AG04450 (cell line): ENCODE data around the gene FBXL7. TPM values are rescaled to one million over a fixed set of nuclear protein-coding genes. Genes with fewer than 3 reads are reported as not detected.

ENCODE experiments used
- CTCF ChIA-PET: fragments of 300-600, 350-600 bp; formaldehyde crosslinking; extraction: SDS; loops from one replicate; lab custom pipeline; 2022; ENCODE audit warnings: antibody characterized with exemption, inconsistent platforms; lab: Charles Lee
- POLR2A ChIA-PET: fragments of 350-600 bp; formaldehyde crosslinking; extraction: SDS; loops from one replicate; lab custom pipeline; 2021; ENCODE audit warnings: antibody characterized with exemption, inconsistent platforms; lab: Yijun Ruan, JAX
- DNase-seq: peaks from one replicate; pipeline ENCODE4 v3.0.0-alpha.2; 2011; ENCODE audit warnings: low read depth, low spot score
- H3K27ac ChIP-seq: one replicate; pipeline ENCODE4 v1.5.1; 2012; ENCODE audit warnings: low read depth, low read length, control low read depth
- H3K27me3 ChIP-seq: one replicate; pipeline ENCODE4 v1.6.0; 2012; ENCODE audit warnings: low read length; ENCODE audit not compliant: control insufficient read depth, insufficient read depth
- H3K4me3 ChIP-seq: 2 replicates; pipeline ENCODE4 v1.5.1; 2011; ENCODE audit warnings: mild to moderate bottlenecking, low read depth, low read length, control low read depth
- H3K9me3 ChIP-seq: 2 replicates; pipeline ENCODE4 v1.5.1; 2012; ENCODE audit warnings: low read length; ENCODE audit not compliant: control insufficient read depth, insufficient read depth
- polyA plus RNA-seq: library from polyadenylated mRNA; depleted of rRNA; stranded (reverse); fragments of >200 nt; gene quantifications from 2 replicates; pipeline ENCODE4 v1.2.3, GENCODE V29; 2011
- TF ChIP-seq, protein P1 (sequence below): IDR thresholded peaks from 2 replicates; pipeline ENCODE4 v1.5.1; 2011; ENCODE audit warnings: low read depth, low read length, control low read depth, inconsistent platforms

FBXL7 gene
- polyA plus RNA-seq, 1 experiment, result 10.4 TPM

- ChIA-PET POLR2A (no interaction called here), CTCF (no interaction called here)
- no peaks in the 10 kb centered on the region for H3K27me3 ChIP-seq
- no peak overlapping the region for H3K27ac ChIP-seq
- H3K4me3 ChIP-seq, result no peak overlapping the region
- no peaks in the 10 kb centered on the region for H3K9me3 ChIP-seq
- TF ChIP-seq, protein P1, sequence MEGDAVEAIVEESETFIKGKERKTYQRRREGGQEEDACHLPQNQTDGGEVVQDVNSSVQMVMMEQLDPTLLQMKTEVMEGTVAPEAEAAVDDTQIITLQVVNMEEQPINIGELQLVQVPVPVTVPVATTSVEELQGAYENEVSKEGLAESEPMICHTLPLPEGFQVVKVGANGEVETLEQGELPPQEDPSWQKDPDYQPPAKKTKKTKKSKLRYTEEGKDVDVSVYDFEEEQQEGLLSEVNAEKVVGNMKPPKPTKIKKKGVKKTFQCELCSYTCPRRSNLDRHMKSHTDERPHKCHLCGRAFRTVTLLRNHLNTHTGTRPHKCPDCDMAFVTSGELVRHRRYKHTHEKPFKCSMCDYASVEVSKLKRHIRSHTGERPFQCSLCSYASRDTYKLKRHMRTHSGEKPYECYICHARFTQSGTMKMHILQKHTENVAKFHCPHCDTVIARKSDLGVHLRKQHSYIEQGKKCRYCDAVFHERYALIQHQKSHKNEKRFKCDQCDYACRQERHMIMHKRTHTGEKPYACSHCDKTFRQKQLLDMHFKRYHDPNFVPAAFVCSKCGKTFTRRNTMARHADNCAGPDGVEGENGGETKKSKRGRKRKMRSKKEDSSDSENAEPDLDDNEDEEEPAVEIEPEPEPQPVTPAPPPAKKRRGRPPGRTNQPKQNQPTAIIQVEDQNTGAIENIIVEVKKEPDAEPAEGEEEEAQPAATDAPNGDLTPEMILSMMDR, result no peak
- DNase-seq, result no peak
Measured at GRCh38 chr5:15529821-15530220, 29.8 kb downstream of the FBXL7 start.

DNA sequence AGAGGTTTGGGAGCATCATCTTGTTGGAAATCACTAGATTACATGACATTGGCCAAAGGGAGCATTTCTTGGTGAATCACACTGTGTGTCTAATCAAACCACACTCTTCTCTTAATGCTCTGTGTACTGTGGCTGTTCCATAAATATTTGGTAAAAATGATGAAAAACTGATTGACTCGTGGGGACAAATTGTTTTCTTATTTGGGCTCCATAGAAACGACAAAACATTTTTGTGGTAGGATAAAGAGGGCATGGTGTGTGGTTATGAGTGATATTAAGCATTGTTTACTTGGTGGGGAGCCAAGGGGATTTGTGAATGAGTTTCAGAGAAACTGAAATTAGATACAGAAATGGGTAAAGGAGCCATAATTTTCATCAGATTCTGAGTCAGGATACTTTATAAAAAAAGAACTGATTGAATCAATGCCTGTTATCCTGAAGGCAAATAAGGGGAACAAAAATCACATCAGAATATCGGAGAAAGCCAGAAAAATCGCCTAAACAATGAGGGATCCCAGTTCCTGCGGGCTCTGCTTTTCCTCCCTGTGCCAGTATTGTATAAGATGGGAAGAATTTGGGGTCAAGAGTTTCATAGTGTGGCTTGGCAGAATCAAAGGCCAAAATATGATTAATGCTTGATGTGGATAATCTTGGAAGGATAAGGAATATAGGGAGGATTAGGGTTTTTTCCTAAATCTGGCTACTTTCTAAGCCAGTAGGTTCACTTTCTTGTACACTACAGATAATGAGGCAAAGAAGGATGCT, 33.3 kb downstream of the FBXL7 start:
- DNase-seq, result no peak
- Histone ChIP-seq H3K4me3 (no peak overlapping the region), H3K27ac (no peak overlapping the region), H3K27me3 (no peaks in the 10 kb centered on the region), H3K9me3 (peaks cover 4% of the 10 kb centered on the region; the same call in 1 of the 2 replicates)
- ChIA-PET POLR2A (no interaction called here), CTCF (no interaction called here)
- TF ChIP-seq, protein P1, result no peak

GRCh38 chr5:15535938-15536337, 36.0 kb downstream of the FBXL7 start:
- TF ChIP-seq, protein P1, result no peak
- POLR2A ChIA-PET, result no interaction called here
- no peak overlapping the region for H3K27ac ChIP-seq
- no peaks in the 10 kb centered on the region for H3K27me3 ChIP-seq
- no peak for DNase-seq
- CTCF ChIA-PET, result interaction anchor here (1.1 kb wide), 1 partner anchor 430 kb away, joined by 3 read pairs; no protein-coding TSS in a partner anchor
- no peak overlapping the region for H3K4me3 ChIP-seq
- H3K9me3 ChIP-seq, result peaks cover 4% of the 10 kb centered on the region; the same call in 1 of the 2 replicates

DNA sequence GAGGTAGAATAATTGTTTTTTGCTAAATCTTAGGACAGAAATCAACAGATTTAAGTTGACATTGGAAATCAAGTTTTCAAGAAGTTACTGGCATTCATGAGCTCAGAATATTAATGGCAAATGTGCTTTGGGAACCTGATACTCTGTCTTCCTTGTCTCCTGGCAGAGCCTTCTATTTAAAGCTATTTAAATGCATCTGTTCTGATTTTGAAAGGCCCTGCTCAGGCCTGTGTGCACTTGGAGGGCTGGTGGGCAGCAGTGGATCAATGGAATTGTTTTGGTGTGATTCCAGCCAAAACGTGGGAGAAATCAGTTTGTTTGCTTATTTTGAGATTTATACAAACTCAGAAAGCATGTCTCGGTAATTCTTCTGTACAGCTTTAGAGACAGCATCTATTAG, 38.5 kb downstream of the FBXL7 start:
- DNase-seq, result no peak
- Histone ChIP-seq H3K9me3 (peaks cover 4% of the 10 kb centered on the region; the same call in 1 of the 2 replicates), H3K4me3 (no peak overlapping the region), H3K27me3 (no peaks in the 10 kb centered on the region), H3K27ac (no peak overlapping the region)
- POLR2A ChIA-PET, result no interaction called here
- TF ChIP-seq, protein P1, result no peak
- CTCF ChIA-PET, result no interaction called here

GRCh38 chr5:15539951-15540350, 40.0 kb downstream of the FBXL7 start:
- CTCF ChIA-PET, result no interaction called here
- Histone ChIP-seq H3K9me3 (peaks cover 4% of the 10 kb centered on the region; the same call in 1 of the 2 replicates), H3K27me3 (no peaks in the 10 kb centered on the region), H3K4me3 (no peak overlapping the region), H3K27ac (no peak overlapping the region)
- no peak for DNase-seq
- POLR2A ChIA-PET, result no interaction called here
- TF ChIP-seq, protein P1, result no peak
